K562 (cell line): ENCODE results near the gene WASF2. TPM values are rescaled to one million over a fixed set of nuclear protein-coding genes. Genes with fewer than 3 reads are reported as not detected.

Experiments
- ADNP ChIP-seq: fragments of 200-800 bp; sonication (Bioruptor generic); IDR thresholded peaks from 2 replicates; pipeline ENCODE4 v1.6.1; 2016; ENCODE audit warnings: missing genetic modification characterization, missing compliant biosample characterization
- ATF1 ChIP-seq, 2 experiments: fragments of 450-650 bp in 1 of 2; IDR thresholded peaks; 2 replicates each; pipeline ENCODE4 v1.6.1; 2016; ENCODE audit warnings: missing compliant biosample characterization in 1 of 2, missing genetic modification characterization in 1 of 2
- CLOCK ChIP-seq: fragments of 250-450 bp; sonication (Bioruptor Pico); IDR thresholded peaks from 2 replicates; pipeline ENCODE4 v1.4.0; 2020; ENCODE audit warnings: mild to moderate bottlenecking, moderate library complexity, borderline replicate concordance
- DMBX1 ChIP-seq: fragments of 250-450 bp; sonication (Bioruptor Pico); IDR thresholded peaks from 2 replicates; pipeline ENCODE4 v1.8.0; 2022; ENCODE audit warnings: inconsistent platforms, mild to moderate bottlenecking, moderate library complexity, borderline replicate concordance
- FOS ChIP-seq: IDR thresholded peaks from 3 replicates; pipeline ENCODE4 v1.6.1; 2011; ENCODE audit not compliant: insufficient read length; ENCODE audit errors: extremely low read depth
- HES1 ChIP-seq: fragments of 450-650 bp; IDR thresholded peaks from 2 replicates; pipeline ENCODE4 v1.6.1; 2016; ENCODE audit warnings: low read depth, mild to moderate bottlenecking, moderate library complexity
- IRF2 ChIP-seq: sonication (generic); formaldehyde crosslinking; IDR thresholded peaks from 2 replicates; pipeline ENCODE4 v1.8.1; 2022; ENCODE audit warnings: mild to moderate bottlenecking, missing genetic modification reagents
- KLF10 ChIP-seq: fragments of 250-450 bp; sonication (Bioruptor Pico); IDR thresholded peaks from 2 replicates; pipeline ENCODE4 v1.6.1; 2021; ENCODE audit warnings: matching md5 sums
- MAFF ChIP-seq: IDR thresholded peaks from 2 replicates; pipeline ENCODE4 v1.6.1; 2012; ENCODE audit warnings: low read length, improper control_type of control experiment
- MYNN ChIP-seq, 2 experiments: sonication (generic); formaldehyde crosslinking in 1 of 2; IDR thresholded peaks; 2 replicates each; pipeline versions ENCODE4 v1.5.0 to v1.6.1; 2016 to 2020; ENCODE audit warnings: antibody characterized with exemption in 1 of 2, missing genetic modification reagents in 1 of 2
- NCOA2 ChIP-seq, 2 experiments: fragments of 450-650 bp; IDR thresholded peaks; 2 replicates each; pipeline ENCODE4 v1.6.1; 2018; ENCODE audit warnings: mild to moderate bottlenecking in 2 of 2, moderate library complexity in 1 of 2; ENCODE audit not compliant: partially characterized antibody in 2 of 2
- NR2F6 ChIP-seq: fragments of 450-650 bp; formaldehyde crosslinking; IDR thresholded peaks from 2 replicates; pipeline ENCODE4 v1.4.0; 2020; ENCODE audit warnings: mild to moderate bottlenecking
- PHF20 ChIP-seq: fragments of 450-650 bp; IDR thresholded peaks from 2 replicates; pipeline ENCODE4 v1.6.1; 2018; ENCODE audit not compliant: partially characterized antibody
- RBM15 ChIP-seq: fragments of 200-400 bp; formaldehyde crosslinking; IDR thresholded peaks from 2 replicates; pipeline ENCODE4 v1.6.1; 2018; ENCODE audit warnings: mild to moderate bottlenecking, low read length, moderate library complexity; ENCODE audit not compliant: insufficient read depth
- SIX5 ChIP-seq, 2 experiments: IDR thresholded peaks; 2 replicates each; pipeline ENCODE4 v1.6.1; 2011; ENCODE audit warnings: low read length in 2 of 2, borderline replicate concordance in 1 of 2, low read depth in 1 of 2, mild to moderate bottlenecking in 1 of 2, moderate library complexity in 1 of 2; ENCODE audit not compliant: insufficient read depth in 1 of 2
- SMAD1 ChIP-seq: fragments of 150-350 bp; IDR thresholded peaks from 2 replicates; pipeline ENCODE4 v1.6.1; 2014; ENCODE audit warnings: low read length, low read depth; ENCODE audit not compliant: partially characterized antibody
- SREBF2 ChIP-seq: sonication (generic); formaldehyde crosslinking; IDR thresholded peaks from 2 replicates; pipeline ENCODE4 v1.4.0; 2020; ENCODE audit warnings: mild to moderate bottlenecking, missing genetic modification reagents
- TOE1 ChIP-seq, 2 experiments: fragments of 450-650 bp in 1 of 2; sonication (generic) in 1 of 2; formaldehyde crosslinking in 1 of 2; IDR thresholded peaks; 2 replicates each; pipeline versions ENCODE4 v1.7.1 to v1.8.0; 2016 to 2022; ENCODE audit warnings: borderline replicate concordance in 2 of 2, mild to moderate bottlenecking in 2 of 2, antibody characterized with exemption in 1 of 2, inconsistent platforms in 1 of 2, low read depth in 1 of 2, missing genetic modification reagents in 1 of 2, moderate library complexity in 1 of 2
- XRCC3 ChIP-seq: fragments of 450-650 bp; IDR thresholded peaks from 2 replicates; pipeline ENCODE4 v1.6.1; 2017; ENCODE audit warnings: mild to moderate bottlenecking, moderate library complexity
- ZFP1 ChIP-seq: fragments of 450-650 bp; formaldehyde crosslinking; IDR thresholded peaks from 2 replicates; pipeline ENCODE4 v1.4.0; 2020; ENCODE audit warnings: mild to moderate bottlenecking, mixed read lengths
- ZNF224 ChIP-seq: sonication (generic); formaldehyde crosslinking; IDR thresholded peaks from 2 replicates; pipeline ENCODE4 v1.8.0; 2022; ENCODE audit warnings: mild to moderate bottlenecking, missing genetic modification reagents
- ZNF277 ChIP-seq: fragments of 250-450 bp; sonication (Bioruptor Pico); IDR thresholded peaks from 2 replicates; pipeline ENCODE4 v1.8.0; 2022; ENCODE audit warnings: inconsistent platforms, mild to moderate bottlenecking, moderate library complexity, borderline replicate concordance
- ZNF57 ChIP-seq: fragments of 450-650 bp; formaldehyde crosslinking; IDR thresholded peaks from 2 replicates; pipeline ENCODE4 v1.4.0; 2020; ENCODE audit warnings: mild to moderate bottlenecking, moderate library complexity
- ZNF830 ChIP-seq: fragments of 250-450 bp; sonication (Bioruptor Pico); IDR thresholded peaks from 2 replicates; pipeline ENCODE4 v1.5.0; 2021; ENCODE audit warnings: mild to moderate bottlenecking
- ZSCAN29 ChIP-seq: fragments of 450-650 bp; IDR thresholded peaks from 2 replicates; pipeline ENCODE4 v1.6.1; 2017
- polyA plus RNA-seq, 8 experiments: library from polyadenylated mRNA; depleted of rRNA in 4 of 8; stranded (reverse) in 5 of 8; unstranded in 3 of 8; fragments of >200 nt; fragmentation: Nextera tagmentation in 2 of 8; fragmentation: Illumina TruSeq in 1 of 8; extraction: Ambion mirVana in 2 of 8; extraction: Trizol in 1 of 8; gene quantifications; 2 replicates each; pipeline versions ENCODE4 v1.2.1 to v1.2.3, GENCODE V29; 2011 to 2014; ENCODE audit warnings: inconsistent platforms in 1 of 8, missing spikeins in 1 of 8
- total RNA-seq, 7 experiments: library from RNA; depleted of rRNA in 6 of 7; stranded (reverse); fragments of >200 nt in 6 of 7; fragmentation: Illumina TruSeq in 2 of 7; extraction: Trizol in 2 of 7; gene quantifications; 2 replicates each; pipeline versions ENCODE4 v1.2.1 to v1.2.3, GENCODE V29; 2011 to 2021; ENCODE audit warnings: low replicate concordance in 1 of 7

WASF2 gene
- total and polyA plus RNA-seq, 9 of the 15 experiments (the other 6 are each of a cell fraction or from before 2014, with no cell fraction given): 8.2 to 163 (median 31.2) TPM

GRCh38 chr1:27518808-27519207, 28.8 kb upstream of the WASF2 start (continued):
- TF ChIP-seq HES1 (no peak), RBM15 (no peak), ZFP1 (CRISPR knock-in tag) (no peak), SMAD1 (no peak), FOS (no peak), DMBX1 (CRISPR knock-in tag) (no peak), KLF10 (CRISPR knock-in tag) (0 out of 2 replicates have a peak, but pooled peaks have one; percentile 37), TOE1 (IDR thresholded peaks at IDR 0.05; ENCODE audit: borderline replicate concordance) (no peak), TOE1 (CRISPR knock-in tag; IDR thresholded peaks at IDR 0.05; ENCODE audit: borderline replicate concordance, low read depth) (no peak), SIX5 (IDR thresholded peaks at IDR 0.05; ENCODE audit: borderline replicate concordance in 1 of 2, insufficient read depth in 1 of 2, low read depth in 1 of 2, low read length in 2 of 2) (no peak), ZNF277 (CRISPR knock-in tag) (no peak), XRCC3 (no peak), ZNF224 (CRISPR knock-in tag) (no peak), IRF2 (CRISPR knock-in tag) (no peak), MYNN (IDR thresholded peaks at IDR 0.05) (no peak), MYNN (CRISPR knock-in tag; IDR thresholded peaks at IDR 0.05) (no peak), ATF1 (CRISPR knock-in tag; IDR thresholded peaks at IDR 0.05) (no peak), ATF1 (tag; IDR thresholded peaks at IDR 0.05) (no peak), ZNF830 (CRISPR knock-in tag) (no peak), PHF20 (peak; percentile 16), NCOA2 (IDR thresholded peaks at IDR 0.05; ENCODE audit: partially characterized antibody in 2 of 2) (no peak), SREBF2 (CRISPR knock-in tag) (no peak), MAFF (no peak), CLOCK (CRISPR knock-in tag) (no peak), ZNF57 (no peak), ADNP (tag) (no peak), ZSCAN29 (no peak), NR2F6 (no peak)
